ENCODE results near the gene VAT1. TPM values are rescaled to one million over a fixed set of nuclear protein-coding genes. Genes with fewer than 3 reads are reported as not detected.
"Not testable (repeated sequence)": the region's sequence is repeated elsewhere in the genome, so short reads cannot be mapped to it uniquely, and the experiment has no call there.

The VAT1 gene
- total RNA-seq, 3 donors from 2014 or later = 35.2 to 142 (median 48.7) TPM

DNA sequence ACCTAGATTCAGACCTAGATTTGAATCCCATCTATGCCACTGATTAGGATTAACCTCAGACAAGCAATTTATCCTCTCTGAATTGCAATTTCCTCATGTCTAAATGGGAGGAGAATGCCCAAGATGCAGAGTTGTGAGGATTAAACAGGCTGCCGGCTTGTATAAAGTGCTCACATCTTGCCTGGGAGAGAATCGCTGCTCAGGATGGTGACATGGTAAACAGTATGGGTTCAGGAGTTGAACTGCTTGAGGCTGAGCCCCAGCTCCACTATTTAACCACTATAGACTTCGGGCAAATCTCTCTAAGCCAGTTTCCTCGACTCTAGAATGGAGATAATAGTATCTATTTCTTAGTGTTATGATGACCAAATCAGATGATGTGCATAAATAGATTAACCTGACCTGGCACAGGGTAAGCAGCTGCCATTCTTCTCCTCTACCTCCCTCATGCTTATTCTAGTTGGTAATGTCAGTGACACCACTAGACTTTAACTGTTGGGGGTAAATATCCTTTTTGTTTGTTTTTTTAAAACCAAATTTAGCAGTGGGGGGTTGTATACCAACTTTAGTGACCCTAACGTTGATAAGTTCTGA is 24.7 kb downstream of the VAT1 start:
- H3K4me1 ChIP-seq (ENCODE audit: low read depth) = peaks cover 15% of the 10 kb centered on the region
- intact Hi-C loops (cut with DNase I, micrococcal nuclease) = no loop called here
- ATAC-seq (no peak), DNase-seq (no peak)
- H3K4me3 ChIP-seq = no peak overlapping the region
- H3K36me3 ChIP-seq (ENCODE audit: low read depth) = peaks cover 4% of the 10 kb centered on the region
- no peaks in the 10 kb centered on the region for H3K9me3 ChIP-seq
- TF ChIP-seq, protein P1, sequence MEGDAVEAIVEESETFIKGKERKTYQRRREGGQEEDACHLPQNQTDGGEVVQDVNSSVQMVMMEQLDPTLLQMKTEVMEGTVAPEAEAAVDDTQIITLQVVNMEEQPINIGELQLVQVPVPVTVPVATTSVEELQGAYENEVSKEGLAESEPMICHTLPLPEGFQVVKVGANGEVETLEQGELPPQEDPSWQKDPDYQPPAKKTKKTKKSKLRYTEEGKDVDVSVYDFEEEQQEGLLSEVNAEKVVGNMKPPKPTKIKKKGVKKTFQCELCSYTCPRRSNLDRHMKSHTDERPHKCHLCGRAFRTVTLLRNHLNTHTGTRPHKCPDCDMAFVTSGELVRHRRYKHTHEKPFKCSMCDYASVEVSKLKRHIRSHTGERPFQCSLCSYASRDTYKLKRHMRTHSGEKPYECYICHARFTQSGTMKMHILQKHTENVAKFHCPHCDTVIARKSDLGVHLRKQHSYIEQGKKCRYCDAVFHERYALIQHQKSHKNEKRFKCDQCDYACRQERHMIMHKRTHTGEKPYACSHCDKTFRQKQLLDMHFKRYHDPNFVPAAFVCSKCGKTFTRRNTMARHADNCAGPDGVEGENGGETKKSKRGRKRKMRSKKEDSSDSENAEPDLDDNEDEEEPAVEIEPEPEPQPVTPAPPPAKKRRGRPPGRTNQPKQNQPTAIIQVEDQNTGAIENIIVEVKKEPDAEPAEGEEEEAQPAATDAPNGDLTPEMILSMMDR (IDR thresholded peaks at IDR 0.05) = no peak

DNA sequence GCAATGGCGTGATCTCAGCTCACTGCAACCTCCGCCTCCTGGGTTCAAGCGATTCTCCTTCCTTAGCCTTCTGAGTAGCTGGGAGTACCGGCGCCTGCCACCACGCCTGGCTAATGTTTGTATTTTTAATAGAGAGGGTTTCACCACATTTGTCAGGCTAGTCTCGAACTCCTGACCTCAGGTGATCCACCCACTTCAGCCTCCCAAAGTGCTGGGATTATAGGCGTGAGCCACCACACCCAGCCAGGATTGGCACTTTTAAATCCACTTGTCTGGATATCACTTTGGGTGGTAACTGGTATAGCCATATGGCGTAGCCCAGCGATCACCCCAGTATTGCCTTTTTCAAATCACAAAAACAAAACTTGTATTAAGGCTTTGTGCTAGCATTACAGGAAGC is 28.3 kb downstream of the VAT1 start:
- intact Hi-C loops (cut with DNase I, micrococcal nuclease); ATAC-seq; H3K9me3 ChIP-seq; H3K4me3 ChIP-seq; H3K4me1 ChIP-seq (ENCODE audit: low read depth); DNase-seq: not testable (repeated sequence)
- peaks cover 18% of the 10 kb centered on the region for H3K36me3 ChIP-seq (ENCODE audit: low read depth)

DNA sequence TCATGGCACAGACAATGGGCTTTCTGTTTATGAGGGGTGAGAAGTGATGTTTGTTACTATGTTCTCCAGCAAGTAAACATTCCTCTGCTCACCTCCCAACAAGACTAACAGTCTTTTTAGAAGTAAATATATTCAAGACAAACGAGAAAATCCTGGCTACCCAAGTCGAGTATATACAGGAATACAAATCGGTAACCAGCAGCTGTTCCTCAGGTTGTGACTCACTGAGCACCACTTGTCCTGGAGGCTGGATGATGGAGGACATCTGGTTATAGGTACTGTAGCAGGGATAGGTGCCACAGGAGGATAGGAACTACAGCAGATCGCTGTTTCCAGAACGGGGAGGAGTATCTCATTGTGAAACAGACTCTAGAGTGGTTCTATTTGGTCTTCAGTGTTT is 29.3 kb downstream of the VAT1 start:
- intact Hi-C loops (cut with DNase I, micrococcal nuclease) = no loop called here
- DNase-seq (no peak), ATAC-seq (no peak)
- H3K36me3 ChIP-seq (ENCODE audit: low read depth) = peaks cover 22% of the 10 kb centered on the region
- no peaks in the 10 kb centered on the region for H3K4me1 ChIP-seq (ENCODE audit: low read depth)
- H3K9me3 ChIP-seq = no peaks in the 10 kb centered on the region
- no peak overlapping the region for H3K4me3 ChIP-seq
- TF ChIP-seq, protein P1 (IDR thresholded peaks at IDR 0.05) = no peak

DNA sequence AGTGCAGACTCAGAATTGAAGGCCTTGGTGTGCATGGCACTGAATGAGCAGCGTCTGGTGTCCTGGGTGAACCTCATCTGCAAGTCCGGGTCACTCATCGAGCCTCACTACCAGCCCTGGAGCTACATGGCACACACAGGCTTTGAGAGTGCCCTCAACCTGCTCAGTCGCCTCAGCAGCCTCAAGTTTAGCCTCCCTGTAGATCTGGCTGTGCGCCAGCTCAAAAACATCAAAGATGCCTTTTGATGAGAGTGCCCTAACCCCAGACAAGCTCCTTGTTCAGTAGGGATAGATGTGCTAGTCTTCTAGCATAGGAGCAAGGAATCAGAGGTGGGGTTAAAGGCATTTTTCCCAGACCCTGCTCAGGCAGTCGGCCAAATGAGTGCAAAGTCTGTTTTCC is 30.7 kb downstream of the VAT1 start:
- ATAC-seq = no peak

DNA sequence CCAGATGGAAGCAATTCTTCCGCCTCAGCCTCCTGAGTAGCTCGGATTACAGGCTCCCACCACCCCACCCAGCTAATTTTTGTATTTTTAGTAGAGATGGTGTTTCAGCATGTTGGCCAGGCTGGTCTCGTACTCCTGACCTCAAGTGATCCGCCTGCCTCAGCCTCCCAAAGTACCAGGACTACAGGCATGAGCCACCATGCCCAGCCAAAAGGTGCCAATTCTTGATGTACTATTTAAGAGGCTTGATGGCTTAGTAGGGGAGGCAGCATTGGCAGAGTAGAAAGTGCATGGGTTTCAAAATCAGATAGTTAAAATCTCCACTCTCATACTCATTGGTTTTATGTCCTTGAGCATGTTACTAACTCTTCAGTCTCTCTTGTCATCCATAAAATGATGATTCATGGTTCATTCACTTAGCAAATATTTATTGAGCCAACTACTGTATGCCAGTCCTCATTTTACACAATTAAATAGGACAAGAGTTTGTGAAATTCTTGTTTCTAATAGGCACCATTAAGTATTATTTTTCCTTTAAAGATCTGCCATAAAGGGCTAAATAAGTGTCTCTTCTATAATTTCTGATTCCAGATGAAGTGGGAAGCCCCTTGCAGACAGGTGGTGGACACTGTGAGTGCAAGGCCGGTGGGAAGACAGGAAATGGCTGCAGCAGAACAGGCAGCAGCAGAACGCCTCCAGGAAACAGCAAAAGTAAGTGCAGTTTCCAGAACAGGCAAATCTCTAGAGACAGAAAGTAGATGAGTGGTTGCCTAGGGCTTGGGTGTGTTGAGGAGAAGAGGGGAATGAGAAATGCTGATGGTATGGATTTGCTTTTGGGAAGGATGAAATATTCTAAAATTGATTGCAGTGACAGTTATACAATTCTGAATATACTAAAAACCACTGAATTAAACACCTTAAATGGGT is 32.2 kb downstream of the VAT1 start:
- no peaks in the 10 kb centered on the region for H3K4me1 ChIP-seq (ENCODE audit: low read depth)
- H3K4me3 ChIP-seq = no peak overlapping the region
- TF ChIP-seq, protein P1 (IDR thresholded peaks at IDR 0.05) = no peak
- intact Hi-C loops (cut with DNase I, micrococcal nuclease) = no loop called here
- H3K36me3 ChIP-seq (ENCODE audit: low read depth) = peaks cover 22% of the 10 kb centered on the region
- DNase-seq (no peak), ATAC-seq (peak; percentile 31)
- H3K9me3 ChIP-seq = no peaks in the 10 kb centered on the region

More for the DNA sequence above, 30.7 kb downstream of the VAT1 start:
- Histone ChIP-seq H3K4me3 (no peak overlapping the region), H3K9me3 (no peaks in the 10 kb centered on the region), H3K36me3 (ENCODE audit: low read depth) (peaks cover 22% of the 10 kb centered on the region), H3K4me1 (ENCODE audit: low read depth) (no peaks in the 10 kb centered on the region)
- intact Hi-C loops (cut with DNase I, micrococcal nuclease) = no loop called here
- TF ChIP-seq, protein P1 (IDR thresholded peaks at IDR 0.05) = no peak
- DNase-seq = no peak

DNA sequence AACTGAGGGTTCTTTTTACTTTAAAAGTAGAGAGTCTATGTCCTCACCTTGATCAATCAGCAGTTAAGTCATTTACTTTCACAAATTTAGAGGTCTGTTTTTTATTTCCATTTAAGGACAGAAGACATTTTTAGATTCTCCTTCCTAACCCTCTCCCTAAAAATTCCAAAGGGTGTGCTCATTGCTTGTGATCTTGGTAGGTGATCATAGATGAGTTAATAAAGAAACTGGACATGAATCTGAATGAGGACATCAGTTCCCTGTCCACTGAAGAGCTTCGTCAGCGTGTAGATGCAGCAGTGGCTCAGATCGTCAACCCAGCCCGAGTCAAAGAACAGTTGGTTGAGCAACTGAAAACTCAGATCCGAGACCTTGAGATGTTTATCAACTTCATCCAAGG is 33.0 kb downstream of the VAT1 start:
- intact Hi-C loops (cut with DNase I, micrococcal nuclease) = no loop called here
- no peak for ATAC-seq
- Histone ChIP-seq H3K4me1 (ENCODE audit: low read depth) (no peaks in the 10 kb centered on the region), H3K4me3 (no peak overlapping the region), H3K36me3 (ENCODE audit: low read depth) (peaks cover 22% of the 10 kb centered on the region), H3K9me3 (no peaks in the 10 kb centered on the region)
- TF ChIP-seq, protein P1 (IDR thresholded peaks at IDR 0.05) = no peak
- no peak for DNase-seq

All from mucosa of descending colon (tissue), 3 donors.